HG02870 (cell line): ENCODE measurements around the gene TRIM42.

Experiments used
- ATAC-seq: cut with Tn5 transposase; IDR thresholded peaks from one replicate; pipeline ENCODE4 v1.9.1; 2021; ENCODE audit warnings: mild to moderate bottlenecking, moderate library complexity; ENCODE audit not compliant: unreplicated experiment

Gene TRIM42

DNA sequence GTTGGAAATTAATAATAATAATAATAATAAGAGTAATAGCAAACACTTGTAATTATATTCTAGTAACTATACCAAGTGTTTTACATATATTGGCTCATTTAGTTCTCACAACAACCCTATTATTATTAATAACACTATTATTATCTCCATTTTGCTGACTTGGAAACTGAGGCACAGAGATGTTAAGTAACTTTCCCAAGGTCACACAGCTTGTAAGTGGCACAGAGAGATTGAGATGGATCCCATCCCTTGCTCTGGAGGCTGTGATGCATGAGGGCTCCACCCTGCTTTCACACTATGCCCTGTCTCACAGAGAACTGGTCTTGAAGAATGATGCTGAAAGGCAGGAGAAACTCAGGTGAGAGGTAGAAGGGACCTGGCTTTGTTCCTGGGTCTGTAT lies 31.9 kb downstream of the TRIM42 start:
- ATAC-seq: no peak

- ATAC-seq: no peak
Measured at GRCh38 chr3:140710711-140711389, 33.0 kb downstream of the TRIM42 start.

GRCh38 chr3:140711390-140712035 lies 33.6 kb downstream of the TRIM42 start:
- ATAC-seq: no peak

- ATAC-seq: no peak
Measured at GRCh38 chr3:140712301-140712700, 34.4 kb downstream of the TRIM42 start.

GRCh38 chr3:140715035-140715434 lies 37.2 kb downstream of the TRIM42 start:
- ATAC-seq: no peak

GRCh38 chr3:140717921-140718320 lies 40.1 kb downstream of the TRIM42 start:
- no peak for ATAC-seq

DNA sequence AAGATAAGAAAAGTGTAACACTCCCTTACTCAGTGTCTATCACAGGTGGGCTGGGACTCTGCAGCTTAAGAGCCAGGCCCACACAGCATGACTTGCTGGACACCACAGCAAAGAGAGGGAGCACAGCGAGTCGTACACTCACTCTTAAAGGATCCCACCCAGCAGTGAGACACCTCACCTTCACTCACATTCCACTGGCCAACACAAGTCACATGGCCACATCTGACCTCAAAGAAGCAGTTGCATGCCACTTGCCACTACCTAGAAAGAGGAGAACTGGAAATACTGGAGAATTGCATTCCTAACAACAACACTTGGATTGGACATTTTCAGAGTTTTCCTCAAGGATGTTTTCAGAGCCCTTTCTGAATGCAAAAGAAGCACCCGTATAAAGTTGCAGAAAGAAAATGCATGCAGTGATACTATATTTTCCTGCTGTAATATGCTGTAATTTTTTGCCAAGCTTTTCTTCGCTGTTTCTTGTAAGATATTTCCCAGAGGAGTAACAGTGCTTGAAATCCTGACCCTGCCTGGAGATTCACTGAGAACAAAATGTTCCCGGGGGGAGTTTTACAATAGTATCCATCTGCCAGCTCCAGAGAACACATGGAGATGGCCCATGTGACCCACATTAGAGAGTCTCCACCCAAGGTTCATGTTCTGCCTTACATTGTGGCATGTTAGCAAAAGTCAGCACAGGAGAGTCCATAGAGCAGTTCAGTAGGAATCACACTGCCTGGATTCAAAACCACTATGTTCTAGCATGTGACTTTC lies 42.2 kb downstream of the TRIM42 start:
- ATAC-seq: no peak

DNA sequence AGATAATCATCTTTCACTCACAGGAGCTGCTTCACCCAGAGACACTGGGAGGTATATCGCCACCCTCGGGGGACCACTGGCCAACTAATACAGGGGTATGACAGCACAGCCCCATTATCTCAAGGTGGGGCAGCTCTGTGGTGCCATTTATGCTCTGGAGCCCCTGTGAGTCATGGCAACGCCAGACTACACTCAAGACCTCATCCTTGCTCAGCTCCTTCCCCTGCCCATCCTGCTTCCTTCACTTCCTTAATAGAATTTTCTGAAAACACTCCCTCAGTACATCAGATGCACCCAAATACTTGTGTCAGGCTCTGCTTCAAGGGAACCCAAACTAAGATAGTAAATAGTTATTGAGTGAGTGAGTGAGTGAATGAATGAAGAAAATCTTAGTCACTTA lies 45.7 kb downstream of the TRIM42 start:
- no peak for ATAC-seq

GRCh38 chr3:140724856-140725812 lies 47.3 kb downstream of the TRIM42 start:
- ATAC-seq: peak; percentile 60

DNA sequence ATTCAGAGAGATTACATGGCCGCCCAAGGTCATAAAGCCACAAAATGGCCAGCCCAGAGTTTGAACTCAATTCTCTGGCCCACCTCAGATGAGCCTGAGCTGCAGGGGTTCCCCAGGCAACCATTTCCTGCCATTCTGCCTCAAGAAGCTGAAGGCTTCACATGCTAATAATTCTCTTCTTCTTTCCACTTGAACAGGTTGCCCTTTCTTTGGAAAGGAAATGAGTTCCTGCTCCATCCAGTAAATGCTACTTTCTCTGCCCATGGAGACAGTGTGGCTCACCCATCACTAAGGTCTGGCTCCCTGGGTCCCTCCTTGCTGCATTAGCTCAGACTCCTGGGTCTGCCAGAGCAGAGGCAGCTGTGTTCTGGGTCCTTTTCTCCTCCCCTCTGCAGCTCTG lies 48.2 kb downstream of the TRIM42 start:
- ATAC-seq: no peak

DNA sequence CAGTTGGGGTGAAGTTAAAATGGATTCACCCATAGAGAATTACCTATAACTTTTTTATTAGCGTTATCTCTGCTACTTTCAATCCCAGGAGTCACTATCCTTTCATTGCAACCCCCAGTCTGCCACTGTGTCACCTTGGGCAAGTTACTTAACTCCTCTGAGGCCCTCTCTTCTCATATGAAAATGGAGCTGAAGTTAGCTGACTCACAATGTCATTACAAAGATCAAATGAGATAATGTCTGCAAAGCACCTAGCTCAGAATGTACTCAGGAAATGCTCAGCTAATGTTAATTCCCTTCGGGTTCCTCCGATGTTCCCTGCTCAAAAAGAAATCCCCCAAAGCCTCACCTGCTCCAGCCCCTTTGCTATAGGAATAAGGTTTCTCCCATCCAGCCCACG lies 50.0 kb downstream of the TRIM42 start:
- ATAC-seq: no peak

GRCh38 chr3:140731440-140732119 lies 53.7 kb downstream of the TRIM42 start:
- peak; percentile 93 for ATAC-seq

DNA sequence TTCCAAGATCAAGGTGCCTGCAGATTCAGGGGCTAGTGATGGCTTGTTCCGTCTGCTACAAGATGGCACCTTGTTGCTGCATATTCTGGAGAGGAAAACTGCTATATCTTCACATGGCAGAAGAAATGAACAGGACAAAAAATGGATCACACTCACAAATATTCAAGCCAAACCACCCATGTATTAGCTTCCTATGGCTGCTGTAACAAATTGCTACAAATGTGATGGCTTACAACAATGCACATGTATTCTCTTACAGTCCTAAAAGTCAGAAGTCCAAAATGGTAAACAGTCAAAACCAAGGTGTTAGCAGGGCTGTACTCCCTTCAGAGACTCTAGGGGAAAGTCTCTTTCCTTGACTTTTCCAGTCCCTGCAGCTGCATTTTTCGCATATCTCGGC lies 55.8 kb downstream of the TRIM42 start:
- no peak for ATAC-seq

- no peak for ATAC-seq
Measured at GRCh38 chr3:140736863-140737460, 59.1 kb downstream of the TRIM42 start.

DNA sequence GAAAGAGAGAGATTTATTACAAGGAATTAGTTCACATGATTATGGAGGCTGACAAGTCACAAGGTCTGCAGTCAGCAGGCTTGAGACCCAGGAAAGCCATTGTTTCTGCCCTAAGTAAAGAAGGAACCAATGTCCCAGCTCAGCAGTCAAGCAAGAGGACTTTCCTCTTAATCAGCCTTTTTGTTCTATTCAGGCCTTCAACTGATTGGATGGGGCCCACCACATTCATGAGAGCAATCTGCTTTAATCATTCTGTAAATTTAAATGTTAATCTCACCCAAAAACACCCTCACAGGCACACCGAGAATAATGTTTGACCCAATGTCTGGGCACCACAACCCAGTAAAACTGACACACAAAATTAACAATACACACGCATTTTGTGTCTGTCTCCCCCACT lies 64.3 kb downstream of the TRIM42 start:
- no peak for ATAC-seq

DNA sequence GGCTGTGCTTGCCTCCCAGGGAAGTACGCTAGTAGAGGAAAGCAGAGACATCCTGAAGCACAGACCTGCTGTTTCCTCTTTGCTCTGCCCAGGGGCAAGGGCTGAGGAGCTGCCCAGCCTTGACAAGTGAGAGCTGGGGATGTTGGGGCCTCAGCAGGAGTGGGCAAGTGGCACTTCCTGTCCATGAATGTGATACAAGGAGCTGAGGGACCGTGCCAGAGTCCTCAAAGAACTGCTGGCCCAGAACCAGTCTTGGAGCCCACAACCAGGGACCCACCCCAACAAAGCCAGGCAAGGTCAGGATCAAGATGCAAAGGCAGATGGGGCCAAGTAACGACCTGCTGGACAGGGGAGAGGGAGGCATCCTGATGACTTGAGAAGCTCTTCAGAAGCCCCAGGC lies 70.3 kb downstream of the TRIM42 start:
- ATAC-seq: no peak

DNA sequence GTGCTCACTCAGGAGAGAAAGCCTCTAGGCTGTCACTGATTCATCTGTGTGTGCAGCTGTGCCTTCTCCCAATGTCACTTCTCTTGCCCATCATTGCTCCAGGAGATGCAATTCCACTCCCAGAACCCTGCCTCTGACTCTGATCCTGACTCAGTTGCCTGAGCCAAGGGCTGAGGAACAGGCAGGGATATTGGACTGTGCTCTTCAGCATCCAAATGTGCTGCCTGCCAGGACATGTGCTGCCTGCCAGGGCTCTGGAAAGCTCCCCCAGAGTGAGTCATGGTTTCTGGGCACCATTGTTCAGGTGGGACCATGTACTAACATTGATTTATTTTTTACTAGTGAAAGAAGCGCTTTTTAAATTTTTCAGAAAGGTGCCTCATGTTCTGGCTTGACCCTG lies 71.0 kb downstream of the TRIM42 start:
- no peak for ATAC-seq
